K562 (cell line): Measurements from ENCODE around the gene ZNRD2. TPM values are rescaled to one million over a fixed set of nuclear protein-coding genes. Genes with fewer than 3 reads are reported as not detected.

ENCODE experiments used
- ATAC-seq: fragments of 200-7000 bp; cut with Tn5 transposase; 3 replicates; pipeline ENCODE4 v1.9.1; 2020; ENCODE audit warnings: moderate library complexity
- BruUV-seq: library from RNA; stranded (reverse); fragments of 400-500 nt; replicated peaks from 2 replicates; lab custom pipeline; 2021; lab: Mats Ljungman, UMichigan
- CTCF ChIA-PET: fragments of 300-600 bp; formaldehyde crosslinking; extraction: SDS; loops from one replicate; lab custom pipeline; 2021; ENCODE audit warnings: low intra/inter-chr PET ratio; lab: Yijun Ruan, JAX
- POLR2A ChIA-PET: fragments of 300-600, 350-650 bp; sonication (Branson Sonifier 250); formaldehyde crosslinking; extraction: SDS; loops from one replicate; lab custom pipeline; 2021; ENCODE audit warnings: antibody characterized with exemption, inconsistent platforms; lab: Yijun Ruan, JAX
- DNase-seq, 4 experiments: peaks; one replicate each; pipeline versions ENCODE4 v3.0.0 to v3.0.0-alpha.2; 2011 to 2018; ENCODE audit warnings: low spot score in 3 of 4, mixed read lengths in 3 of 4; ENCODE audit errors: extremely low read depth in 1 of 4
- FAIRE-seq: peaks from 2 replicates; lab custom pipeline; 2011; peaks lifted over from hg19 to GRCh38; lab: Jason Lieb, UNC
- H2AFZ ChIP-seq: 2 replicates; pipeline ENCODE4 v1.6.0; 2011; ENCODE audit warnings: low read depth, low read length, control low read depth, inconsistent platforms
- H3K27ac ChIP-seq: fragments of 200-600 bp; 3 replicates; pipeline ENCODE4 v1.8.0; 2011; ENCODE audit warnings: low read depth, mild to moderate bottlenecking, control low read depth, inconsistent platforms, low read length, moderate library complexity, mixed read lengths; ENCODE audit errors: extremely low read depth
- H3K27me3 ChIP-seq, 2 experiments: fragments of 300-600 bp in 1 of 2; 2 replicates in 1 of 2; 3 replicates in 1 of 2; pipeline versions ENCODE4 v1.6.0 to v1.8.0; 2011; ENCODE audit warnings: inconsistent platforms in 2 of 2, low read length in 2 of 2, mild to moderate bottlenecking in 1 of 2, mixed read lengths in 1 of 2, moderate library complexity in 1 of 2; ENCODE audit not compliant: control insufficient read depth in 2 of 2, insufficient read depth in 2 of 2
- H3K36me3 ChIP-seq: fragments of 300-600 bp; 3 replicates; pipeline ENCODE4 v1.8.0; 2011; ENCODE audit warnings: mild to moderate bottlenecking, low read length, inconsistent platforms; ENCODE audit not compliant: control insufficient read depth, insufficient read depth
- H3K4me1 ChIP-seq, 2 experiments: fragments of 200-600 bp in 1 of 2; replicated peaks in 1 of 2; 2 replicates in 1 of 2; 3 replicates in 1 of 2; pipeline versions ENCODE4 v1.5.1 to v1.8.0; 2011; ENCODE audit warnings: inconsistent platforms in 2 of 2, low read length in 2 of 2, mild to moderate bottlenecking in 1 of 2, mixed read lengths in 1 of 2, moderate library complexity in 1 of 2; ENCODE audit not compliant: control insufficient read depth in 2 of 2, insufficient read depth in 2 of 2
- H3K4me2 ChIP-seq: 2 replicates; pipeline ENCODE4 v1.6.1; 2011; ENCODE audit warnings: low read length, control low read depth, inconsistent platforms, mixed read lengths; ENCODE audit not compliant: insufficient read depth
- H3K4me3 ChIP-seq: fragments of 200-600 bp; sonication (generic), shearing (Covaris generic); 2 replicates; pipeline ENCODE4 v1.5.1; 2016; ENCODE audit warnings: control low read depth, inconsistent platforms
- H3K79me2 ChIP-seq: fragments of 200-600 bp; 3 replicates; pipeline ENCODE4 v1.8.0; 2011; ENCODE audit warnings: low read length, inconsistent platforms; ENCODE audit not compliant: control insufficient read depth, insufficient read depth
- H3K9ac ChIP-seq, 2 experiments: 2 replicates each; pipeline versions ENCODE4 v1.6.0 to v1.6.1; 2011; ENCODE audit warnings: low read depth in 2 of 2, low read length in 2 of 2, control low read depth in 1 of 2, inconsistent platforms in 1 of 2, mild to moderate bottlenecking in 1 of 2, mixed read lengths in 1 of 2; ENCODE audit not compliant: insufficient read depth in 1 of 2
- H3K9me1 ChIP-seq: one replicate; pipeline ENCODE4 v1.6.0; 2011; ENCODE audit warnings: inconsistent platforms, mild to moderate bottlenecking, low read length, moderate library complexity; ENCODE audit not compliant: control insufficient read depth, insufficient read depth
- H3K9me3 ChIP-seq: replicated peaks from 2 replicates; pipeline ENCODE4 v1.5.1; 2011; ENCODE audit warnings: low read depth, low read length, inconsistent platforms; ENCODE audit not compliant: control insufficient read depth, insufficient read depth
- H4K20me1 ChIP-seq: replicated peaks from 2 replicates; pipeline ENCODE4 v1.6.1; 2011; ENCODE audit warnings: low read length, inconsistent platforms, mixed read lengths; ENCODE audit not compliant: control insufficient read depth, insufficient read depth
- KDM5B ChIP-seq: fragments of 200-600 bp; sonication (generic); IDR thresholded peaks from 2 replicates; pipeline ENCODE4 v1.6.1; 2012; ENCODE audit warnings: low read depth, mild to moderate bottlenecking, moderate library complexity, low read length, control low read depth, inconsistent platforms; ENCODE audit not compliant: insufficient replicate concordance
- WGBS: fragments of 100-300 bp; shearing (Covaris generic); methylation state at CpG from one replicate; pipeline ENCODE4 v1.1.6; 2016; ENCODE audit warnings: low coverage, mixed read lengths; ENCODE audit not compliant: insufficient coverage; ENCODE audit errors: missing lambda C conversion rate; 5-methylcytosine and 5-hydroxymethylcytosine counted together
- in situ Hi-C: fragments of 300-500 bp; cut with MboI; formaldehyde crosslinking; loops from 4 replicates; pipeline ENCODE4 v1.15.0; 2018; ENCODE audit warnings: inconsistent platforms, mixed read lengths
- intact Hi-C: fragments of 100-400 bp; cut with micrococcal nuclease; formaldehyde crosslinking; loops from 2 replicates; pipeline ENCODE4 v1.14.2; 2022
- polyA plus RNA-seq, 8 experiments: library from polyadenylated mRNA; depleted of rRNA in 4 of 8; stranded (reverse) in 5 of 8; unstranded in 3 of 8; fragments of >200 nt; fragmentation: Nextera tagmentation in 2 of 8; fragmentation: Illumina TruSeq in 1 of 8; extraction: Ambion mirVana in 2 of 8; extraction: Trizol in 1 of 8; gene quantifications; 2 replicates each; pipeline versions ENCODE4 v1.2.1 to v1.2.3, GENCODE V29; 2011 to 2014; ENCODE audit warnings: inconsistent platforms in 1 of 8, missing spikeins in 1 of 8
- total RNA-seq, 7 experiments: library from RNA; depleted of rRNA in 6 of 7; stranded (reverse); fragments of >200 nt in 6 of 7; fragmentation: Illumina TruSeq in 2 of 7; extraction: Trizol in 2 of 7; gene quantifications; 2 replicates each; pipeline versions ENCODE4 v1.2.1 to v1.2.3, GENCODE V29; 2011 to 2021; ENCODE audit warnings: low replicate concordance in 1 of 7
- TF ChIP-seq, protein P1 (sequence below): fragments of 250-450 bp; sonication (Bioruptor Pico); IDR thresholded peaks from 2 replicates; pipeline ENCODE4 v1.4.0; 2020
- TF ChIP-seq, protein P2 (sequence below): fragments of 250-450 bp; sonication (Bioruptor Pico); IDR thresholded peaks from 2 replicates; pipeline ENCODE4 v1.8.0; 2021; ENCODE audit warnings: borderline replicate concordance, mild to moderate bottlenecking, moderate library complexity; ENCODE audit not compliant: poor library complexity, severe bottlenecking

Gene ZNRD2
- total and polyA plus RNA-seq, 9 of the 15 experiments (the other 6 are each of a cell fraction or from before 2014, with no cell fraction given): 13.4 to 129 (median 60.4) TPM

DNA sequence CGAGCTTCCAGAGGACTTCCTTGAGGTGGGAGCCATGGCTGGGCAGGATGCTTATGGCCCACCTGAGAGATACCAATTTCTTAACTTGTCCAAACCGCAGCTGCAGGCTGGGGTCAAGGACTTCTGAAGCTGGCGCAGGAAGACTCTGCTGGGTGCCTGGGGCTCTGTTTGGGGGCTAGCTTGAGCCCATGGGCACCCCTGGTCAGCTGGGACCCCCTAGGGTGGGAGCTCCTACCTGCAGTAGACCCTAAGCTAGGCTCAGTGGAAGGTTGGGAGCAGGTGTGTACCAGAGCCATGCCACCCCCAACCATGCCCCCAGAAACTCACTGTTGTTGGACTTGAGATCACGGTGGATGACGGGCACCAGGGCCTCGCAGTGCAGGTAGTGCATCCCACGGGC lies 42.4 kb downstream of the ZNRD2 start:
- Histone ChIP-seq H3K9me1 (no peaks in the 10 kb centered on the region), H3K9ac (peak overlapping the region; percentile 13 to 93; a peak in 3 of 4 replicates), H3K4me3 (peak overlapping the region; percentile 87; the same call in 1 of the 2 replicates), H3K27ac (no peak overlapping the region), H3K4me2 (peak overlapping the region; percentile 90), H3K4me1 (peaks cover 28 to 65% of the 10 kb centered on the region in 2 experiments), H3K79me2 (peaks cover 61% of the 10 kb centered on the region), H4K20me1 (no peaks in the 10 kb centered on the region; the same call in 1 of the 2 replicates), H3K9me3 (no peaks in the 10 kb centered on the region), H2AFZ (no peak overlapping the region), H3K36me3 (peaks cover 45% of the 10 kb centered on the region; the same call in 2 of the 3 replicates), H3K27me3 (no peaks in the 10 kb centered on the region)
- ATAC-seq (no peak), FAIRE-seq (no peak), DNase-seq (no peak)
- ChIA-PET CTCF (no interaction called here), POLR2A (interaction anchor here (0.5 to 1.9 kb wide), 9 partner anchors 8 to 231 kb away, joined by 3 to 9 read pairs (median 4); partner anchors contain the start of gene KCNK7)
- BruUV-seq: no TSS peak
- peak; percentile 39 for TF ChIP-seq KDM5B
- TF ChIP-seq, protein P1, sequence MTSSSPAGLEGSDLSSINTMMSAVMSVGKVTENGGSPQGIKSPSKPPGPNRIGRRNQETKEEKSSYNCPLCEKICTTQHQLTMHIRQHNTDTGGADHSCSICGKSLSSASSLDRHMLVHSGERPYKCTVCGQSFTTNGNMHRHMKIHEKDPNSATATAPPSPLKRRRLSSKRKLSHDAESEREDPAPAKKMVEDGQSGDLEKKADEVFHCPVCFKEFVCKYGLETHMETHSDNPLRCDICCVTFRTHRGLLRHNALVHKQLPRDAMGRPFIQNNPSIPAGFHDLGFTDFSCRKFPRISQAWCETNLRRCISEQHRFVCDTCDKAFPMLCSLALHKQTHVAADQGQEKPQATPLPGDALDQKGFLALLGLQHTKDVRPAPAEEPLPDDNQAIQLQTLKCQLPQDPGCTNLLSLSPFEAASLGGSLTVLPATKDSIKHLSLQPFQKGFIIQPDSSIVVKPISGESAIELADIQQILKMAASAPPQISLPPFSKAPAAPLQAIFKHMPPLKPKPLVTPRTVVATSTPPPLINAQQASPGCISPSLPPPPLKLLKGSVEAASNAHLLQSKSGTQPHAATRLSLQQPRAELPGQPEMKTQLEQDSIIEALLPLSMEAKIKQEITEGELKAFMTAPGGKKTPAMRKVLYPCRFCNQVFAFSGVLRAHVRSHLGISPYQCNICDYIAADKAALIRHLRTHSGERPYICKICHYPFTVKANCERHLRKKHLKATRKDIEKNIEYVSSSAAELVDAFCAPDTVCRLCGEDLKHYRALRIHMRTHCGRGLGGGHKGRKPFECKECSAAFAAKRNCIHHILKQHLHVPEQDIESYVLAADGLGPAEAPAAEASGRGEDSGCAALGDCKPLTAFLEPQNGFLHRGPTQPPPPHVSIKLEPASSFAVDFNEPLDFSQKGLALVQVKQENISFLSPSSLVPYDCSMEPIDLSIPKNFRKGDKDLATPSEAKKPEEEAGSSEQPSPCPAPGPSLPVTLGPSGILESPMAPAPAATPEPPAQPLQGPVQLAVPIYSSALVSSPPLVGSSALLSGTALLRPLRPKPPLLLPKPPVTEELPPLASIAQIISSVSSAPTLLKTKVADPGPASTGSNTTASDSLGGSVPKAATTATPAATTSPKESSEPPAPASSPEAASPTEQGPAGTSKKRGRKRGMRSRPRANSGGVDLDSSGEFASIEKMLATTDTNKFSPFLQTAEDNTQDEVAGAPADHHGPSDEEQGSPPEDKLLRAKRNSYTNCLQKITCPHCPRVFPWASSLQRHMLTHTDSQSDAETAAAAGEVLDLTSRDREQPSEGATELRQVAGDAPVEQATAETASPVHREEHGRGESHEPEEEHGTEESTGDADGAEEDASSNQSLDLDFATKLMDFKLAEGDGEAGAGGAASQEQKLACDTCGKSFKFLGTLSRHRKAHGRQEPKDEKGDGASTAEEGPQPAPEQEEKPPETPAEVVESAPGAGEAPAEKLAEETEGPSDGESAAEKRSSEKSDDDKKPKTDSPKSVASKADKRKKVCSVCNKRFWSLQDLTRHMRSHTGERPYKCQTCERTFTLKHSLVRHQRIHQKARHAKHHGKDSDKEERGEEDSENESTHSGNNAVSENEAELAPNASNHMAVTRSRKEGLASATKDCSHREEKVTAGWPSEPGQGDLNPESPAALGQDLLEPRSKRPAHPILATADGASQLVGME (CRISPR knock-in tag): no peak
- TF ChIP-seq, protein P2, sequence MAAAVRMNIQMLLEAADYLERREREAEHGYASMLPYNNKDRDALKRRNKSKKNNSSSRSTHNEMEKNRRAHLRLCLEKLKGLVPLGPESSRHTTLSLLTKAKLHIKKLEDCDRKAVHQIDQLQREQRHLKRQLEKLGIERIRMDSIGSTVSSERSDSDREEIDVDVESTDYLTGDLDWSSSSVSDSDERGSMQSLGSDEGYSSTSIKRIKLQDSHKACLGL (CRISPR knock-in tag): no peak
- intact Hi-C loops (no loop called here), in situ Hi-C loops (no loop called here)
- WGBS: 81% methylated on average over 6 of the region's 7 CpGs
